GM21619 (cell line): Measurements from ENCODE around the gene ZBTB7A.
"Not testable (repeated sequence)": the region's sequence is repeated elsewhere in the genome, so short reads cannot be mapped to it uniquely, and the experiment has no call there.

Experiments
- ATAC-seq: cut with Tn5 transposase; IDR thresholded peaks from one replicate; pipeline ENCODE4 v1.9.1; 2021; ENCODE audit not compliant: unreplicated experiment

Gene ZBTB7A

GRCh38 chr19:4018775-4019504 is 47.8 kb downstream of the ZBTB7A start:
- ATAC-seq = no peak

- no peak for ATAC-seq
Observed at GRCh38 chr19:4018140-4018613, 48.5 kb downstream of the ZBTB7A start.

GRCh38 chr19:4016903-4017638 is 49.6 kb downstream of the ZBTB7A start:
- ATAC-seq = no peak

GRCh38 chr19:4016486-4016885 is 50.2 kb downstream of the ZBTB7A start:
- ATAC-seq = no peak

- ATAC-seq = no peak
Observed at GRCh38 chr19:4015705-4016402, 50.8 kb downstream of the ZBTB7A start.

GRCh38 chr19:4014541-4015491 is 51.9 kb downstream of the ZBTB7A start:
- no peak for ATAC-seq

GRCh38 chr19:4013886-4014540 is 52.7 kb downstream of the ZBTB7A start:
- ATAC-seq = no peak

DNA sequence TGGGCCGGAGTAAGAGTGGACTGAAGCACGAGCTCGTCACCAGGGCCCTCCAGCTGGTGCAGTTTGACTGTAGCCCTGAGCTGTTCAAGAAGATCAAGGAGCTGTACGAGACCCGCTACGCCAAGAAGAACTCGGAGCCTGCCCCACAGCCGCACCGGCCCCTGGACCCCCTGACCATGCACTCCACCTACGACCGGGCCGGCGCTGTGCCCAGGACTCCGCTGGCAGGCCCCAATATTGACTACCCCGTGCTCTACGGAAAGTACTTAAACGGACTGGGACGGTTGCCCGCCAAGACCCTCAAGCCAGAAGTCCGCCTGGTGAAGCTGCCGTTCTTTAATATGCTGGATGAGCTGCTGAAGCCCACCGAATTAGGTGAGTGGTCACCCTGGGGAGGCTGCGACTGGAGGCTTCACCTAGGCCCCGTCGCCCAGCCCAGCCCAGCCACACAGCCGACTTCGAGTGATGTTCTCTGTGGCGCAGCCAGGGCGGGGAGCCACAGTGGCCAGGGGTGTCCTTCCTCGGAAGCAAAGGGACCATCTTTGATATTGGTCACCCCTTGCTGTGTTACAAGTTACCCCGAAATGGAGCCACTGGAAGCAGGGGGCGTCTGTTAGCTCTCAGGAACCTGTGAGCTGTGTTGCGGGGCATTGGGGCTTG is 53.6 kb downstream of the ZBTB7A start:
- ATAC-seq = no peak

DNA sequence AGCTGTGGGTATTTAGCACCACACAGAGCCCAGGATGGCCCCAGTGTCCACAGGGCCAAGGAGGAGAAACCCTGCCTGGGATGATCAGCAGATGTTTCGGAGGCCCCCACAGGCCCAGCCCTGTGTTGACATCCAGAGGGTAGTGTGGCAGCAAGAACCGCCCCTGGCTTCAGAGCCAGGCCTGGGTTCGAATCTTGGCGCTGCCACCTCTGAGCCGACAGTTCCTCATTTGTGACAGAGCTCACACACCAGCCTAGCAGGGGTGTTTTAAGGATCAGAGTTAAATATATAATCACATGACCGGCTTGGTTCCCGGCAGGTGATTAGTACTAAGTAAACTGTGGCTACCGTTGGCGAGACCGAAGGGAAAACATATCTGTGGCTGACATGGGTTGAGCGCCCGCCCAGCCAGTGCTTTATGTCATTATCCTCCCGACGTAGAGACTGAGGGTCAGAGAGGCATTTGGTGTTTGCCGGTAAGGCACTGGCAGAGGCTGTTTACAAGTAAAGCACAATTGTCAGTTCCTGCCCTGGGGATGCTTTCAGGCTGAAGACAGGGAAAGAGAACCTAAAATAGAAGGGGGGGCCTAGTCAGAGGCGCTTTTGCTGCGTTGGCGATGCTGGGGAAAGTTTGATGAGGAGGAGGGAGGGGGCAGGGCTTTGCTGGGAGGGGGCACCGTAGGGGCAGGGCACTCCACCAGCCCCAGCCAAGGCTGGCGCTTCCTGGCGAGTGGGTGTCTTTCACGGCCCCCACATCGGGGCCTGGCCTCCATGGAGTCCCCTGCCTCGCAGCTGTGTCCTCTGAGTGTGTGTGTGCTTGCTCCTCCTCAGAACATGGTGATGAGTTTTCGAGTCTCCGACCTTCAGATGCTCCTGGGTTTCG is 54.4 kb downstream of the ZBTB7A start:
- ATAC-seq = no peak

DNA sequence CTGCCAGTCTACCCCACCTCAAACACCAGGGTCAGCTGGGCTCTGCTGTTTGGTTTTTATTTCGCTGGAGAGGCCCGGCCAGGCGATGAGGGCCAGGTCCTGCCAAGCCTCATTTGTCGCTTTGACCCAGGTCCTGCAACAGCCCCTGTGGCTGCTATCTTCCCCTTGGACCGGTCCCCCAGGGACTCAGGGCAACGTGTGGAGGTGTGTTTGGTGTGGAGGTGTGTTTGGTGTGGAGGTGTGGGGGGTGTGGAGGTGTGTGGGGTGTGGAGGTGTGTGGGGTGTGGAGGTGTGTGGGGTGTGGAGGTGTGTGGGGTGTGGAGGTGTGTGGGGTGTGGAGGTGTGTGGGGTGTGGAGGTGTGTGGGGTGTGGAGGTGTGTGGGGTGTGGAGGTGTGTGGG is 55.3 kb downstream of the ZBTB7A start:
- ATAC-seq = not testable (repeated sequence)

DNA sequence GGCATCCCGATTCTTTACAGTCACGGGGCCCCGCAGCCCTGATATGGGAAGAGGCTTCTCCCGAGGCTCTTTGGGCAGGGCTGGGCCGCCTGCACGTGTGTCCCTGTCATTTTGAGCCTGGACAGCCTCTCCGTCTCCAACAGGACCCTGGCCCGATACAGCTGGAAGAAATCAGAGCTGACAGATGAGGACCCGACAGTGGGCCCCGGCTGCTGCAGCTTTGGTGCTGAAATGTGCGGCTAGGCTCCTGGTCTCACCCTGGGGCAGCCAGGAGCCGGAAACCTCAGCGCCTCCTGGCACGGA is 55.9 kb downstream of the ZBTB7A start:
- no peak for ATAC-seq

GRCh38 chr19:4009990-4010807 is 56.5 kb downstream of the ZBTB7A start:
- ATAC-seq = no peak

DNA sequence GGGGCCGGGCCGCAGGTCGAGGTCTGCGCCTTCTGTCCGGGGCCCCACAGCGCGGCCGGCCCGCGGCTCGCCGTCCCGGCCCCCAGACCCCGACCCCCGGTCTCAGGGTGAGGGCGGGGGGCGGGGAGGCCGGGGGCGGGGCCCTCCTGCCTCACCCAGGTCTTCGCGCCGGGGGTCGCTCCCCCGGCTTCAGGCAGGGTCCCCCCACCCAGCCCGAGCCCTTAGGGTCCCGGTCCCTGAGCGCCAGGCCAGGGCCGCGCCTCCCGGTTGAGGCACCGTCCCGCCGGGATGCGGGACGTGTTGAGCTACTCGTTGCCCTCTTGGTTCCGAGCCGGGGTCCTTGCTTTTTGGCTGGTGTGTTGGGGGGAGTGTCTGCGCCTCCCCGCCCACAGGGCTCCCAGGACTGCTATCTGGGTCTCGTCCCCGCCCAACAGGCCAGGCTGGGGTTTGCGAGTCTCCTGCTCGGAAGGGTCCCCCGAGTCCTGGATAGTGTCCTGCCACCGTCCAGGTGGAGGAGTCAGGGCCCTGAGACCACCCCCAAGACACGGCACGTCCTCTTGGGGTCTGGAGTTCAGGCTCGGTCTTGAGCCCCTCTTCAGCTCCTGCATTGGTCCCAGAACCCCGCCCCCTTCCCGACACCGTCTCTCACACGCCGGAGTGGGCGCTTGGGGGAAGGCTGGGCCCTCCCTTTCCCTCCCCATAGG is 58.7 kb downstream of the ZBTB7A start:
- ATAC-seq = peak; percentile 9

DNA sequence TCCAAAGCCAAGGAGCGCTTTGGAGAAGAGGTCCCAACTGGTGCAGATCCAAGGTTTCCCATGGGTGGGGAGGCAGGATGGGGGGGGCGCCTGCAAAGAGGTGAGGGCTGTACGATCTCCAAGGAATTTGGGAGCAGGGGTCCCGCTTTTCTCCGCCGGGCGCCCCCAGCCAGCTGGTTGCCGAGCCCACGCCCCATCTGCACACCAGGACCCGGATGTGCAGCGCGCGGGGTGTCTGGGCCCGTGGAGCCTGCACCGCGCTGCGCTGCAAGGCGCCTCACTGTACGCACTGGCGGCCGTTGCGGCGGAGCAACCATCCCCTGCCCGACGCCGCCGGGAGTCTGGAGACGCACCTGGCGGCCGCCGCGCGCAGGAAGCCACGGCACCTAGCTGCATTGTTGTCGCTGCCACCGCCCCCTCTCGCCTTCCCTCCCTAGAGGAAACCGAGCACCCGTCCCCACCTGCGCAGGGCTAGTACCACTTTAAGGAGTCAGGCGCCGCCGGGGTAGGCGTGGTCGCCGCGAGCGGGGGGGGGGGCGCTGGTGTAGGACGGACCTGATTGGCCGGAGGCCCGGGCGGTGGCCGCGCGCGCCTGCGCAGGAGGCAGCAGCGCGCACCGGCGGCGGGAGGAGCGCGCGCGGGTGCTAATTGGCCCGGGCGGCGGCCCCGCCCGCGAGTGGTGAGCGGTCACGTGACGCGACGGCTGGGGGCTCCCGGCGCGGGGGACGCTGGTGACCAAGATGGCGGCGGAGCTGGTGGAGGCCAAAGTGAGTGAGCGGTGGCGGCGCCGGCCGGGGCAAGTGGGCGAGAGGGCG is 59.5 kb downstream of the ZBTB7A start, which contains the start of gene PIAS4:
TSS of gene PIAS4 (plus strand) at position 716 of the 815 bp plus-strand sequence. CDS start at position 741, 25 bp downstream.
- ATAC-seq = peak; percentile 71

- not testable (repeated sequence) for ATAC-seq
Observed at GRCh38 chr19:4005436-4005835, 61.3 kb downstream of the ZBTB7A start.

GRCh38 chr19:4000798-4001197 is 65.9 kb downstream of the ZBTB7A start:
- ATAC-seq = not testable (repeated sequence)
